Adrenal gland (tissue), 12 donors: ENCODE results near the gene DEAF1. TPM values are rescaled to one million over a fixed set of nuclear protein-coding genes. Genes with fewer than 3 reads are reported as not detected.
"Not testable (repeated sequence)": the region's sequence is repeated elsewhere in the genome, so short reads cannot be mapped to it uniquely, and the experiment has no call there.

ENCODE experiments used
- DNase-seq, 7 donors: peaks; one replicate each; pipeline ENCODE4 v3.0.0-alpha.2; 2019 to 2020
- H3K27ac ChIP-seq, 5 donors: fragments of 200-600 bp; sonication (generic) in 4 of 5; 1 replicate in 3 of 5; 2 replicates in 2 of 5; pipeline versions ENCODE4 v1.5.1 to v1.8.0; 2016 to 2020; ENCODE audit warnings: mild to moderate bottlenecking in 1 of 5
- H3K27me3 ChIP-seq: fragments of 200-600 bp; 2 replicates; pipeline ENCODE4 v1.8.0; 2021
- H3K36me3 ChIP-seq, 2 donors: fragments of 200-600 bp; replicated peaks in 1 of 2; 1 replicate in 1 of 2; 2 replicates in 1 of 2; pipeline versions ENCODE4 v1.5.1 to v1.8.0; 2018 to 2022
- H3K4me1 ChIP-seq, 2 donors: fragments of 200-600 bp; replicated peaks in 1 of 2; 1 replicate in 1 of 2; 2 replicates in 1 of 2; pipeline versions ENCODE4 v1.5.1 to v1.8.0; 2018 to 2021
- H3K4me3 ChIP-seq, 4 donors: fragments of 200-600 bp; sonication (generic) in 3 of 4; one replicate each; pipeline ENCODE4 v1.5.1; 2016 to 2018
- H3K9me3 ChIP-seq, 3 donors: fragments of 200-600 bp; sonication (generic) in 1 of 3; replicated peaks in 1 of 3; 1 replicate in 2 of 3; 2 replicates in 1 of 3; pipeline versions ENCODE4 v1.5.1 to v1.8.0; 2016 to 2021
- CTCF ChIP-seq, 6 experiments: fragments of 450-650 bp in 4 of 6; fragments of 200-600 bp in 2 of 6; sonication (generic) in 1 of 6; IDR thresholded peaks; 1 replicate in 5 of 6; 2 replicates in 1 of 6; pipeline versions ENCODE4 v1.5.1 to v1.8.0; 2016 to 2021; ENCODE audit warnings: antibody characterized with exemption in 6 of 6, mild to moderate bottlenecking in 2 of 6, moderate library complexity in 1 of 6
- POLR2A ChIP-seq, 2 donors: fragments of 450-650 bp; IDR thresholded peaks; one replicate each; pipeline ENCODE4 v1.6.1; 2017; ENCODE audit warnings: antibody characterized with exemption in 2 of 2, mild to moderate bottlenecking in 2 of 2, moderate library complexity in 1 of 2
- WGBS, 4 donors: extraction: QIAGEN DNeasy Blood & Tissue Kit in 2 of 4; methylation state at CpG; one replicate each; pipeline versions ENCODE4 v1.1.5 to v1.1.7; 2013 to 2017; 5-methylcytosine and 5-hydroxymethylcytosine counted together
- intact Hi-C, 2 donors: fragments of 100-400 bp; cut with DNase I; formaldehyde crosslinking; loops; one replicate each; pipeline versions ENCODE4 v1.14.1 to v1.15.0; 2022 to 2023
- polyA plus RNA-seq, 3 donors: library from polyadenylated mRNA; stranded (reverse); fragments of 200-250 nt in 2 of 3; fragments of 350-450 nt in 1 of 3; fragmentation: Illumina TruSeq in 1 of 3; extraction: RNeasy Lipid Tissue Mini Kit (QIAGEN cat#74804) in 1 of 3; gene quantifications; one replicate each; pipeline ENCODE4 v1.2.3, GENCODE V29; 2013 to 2014
- total RNA-seq, 9 donors: library from RNA; depleted of rRNA in 4 of 9; stranded (reverse); fragments of >200 nt in 4 of 9; fragments of 120-200 nt in 1 of 9; fragmentation: NEBNext Ultra II Directional in 1 of 9; extraction: Animal tissue kit (Norgen Biotek cat#: 25700) in 1 of 9; gene quantifications; one replicate each; pipeline versions ENCODE4 v1.1.0 to v1.2.4, GENCODE V29; 2013 to 2023
- donor health status: healthy with polysubstance abuse.
- donor health status: Bipolar disorder and iron deficiency.
- donor health status: DM: yes; HTN: yes; CAD: no.
- donor health status: DM: no; HTN: no; CAD: no.
- donor health status: DM: no; HTN: no; CAD: no.
- donor health status: DM: yes; HTN: yes; CAD: no.

The DEAF1 gene
- total and polyA plus RNA-seq, 12 donors: 20.6 to 131 (median 55.5) TPM

- no peak for TF ChIP-seq CTCF (IDR thresholded peaks at IDR 0.05)
- no peak for TF ChIP-seq POLR2A (IDR thresholded peaks at IDR 0.05)
- Histone ChIP-seq H3K4me1 (no peaks in the 10 kb centered on the region), H3K9me3 (no peaks in the 10 kb centered on the region), H3K4me3 (no peak overlapping the region), H3K36me3 (peaks cover 0 to 16% of the 10 kb centered on the region in 2 donors), H3K27me3 (no peaks in the 10 kb centered on the region), H3K27ac (no peak overlapping the region)
- 73 to 91% (median 88%) methylated on average over 4 to 7 of the region's 7 CpGs for WGBS, 4 donors
- DNase-seq: no peak
- intact Hi-C loops: no loop called here
Measured at GRCh38 chr11:656866-657265, 38.2 kb downstream of the DEAF1 start.

GRCh38 chr11:656426-656825 is 38.6 kb downstream of the DEAF1 start:
- H3K9me3 ChIP-seq: no peaks in the 10 kb centered on the region
- H3K36me3 ChIP-seq: peaks cover 0 to 18% of the 10 kb centered on the region in 2 donors
- intact Hi-C loops: no loop called here
- no peak overlapping the region for H3K4me3 ChIP-seq
- no peak for DNase-seq
- TF ChIP-seq CTCF (IDR thresholded peaks at IDR 0.05): no peak
- TF ChIP-seq POLR2A (IDR thresholded peaks at IDR 0.05): no peak
- H3K27ac ChIP-seq: no peak overlapping the region
- no peaks in the 10 kb centered on the region for H3K4me1 ChIP-seq
- WGBS, 4 donors: 88 to 95% (median 94%) methylated on average over 11 to 14 of the region's 14 CpGs
- no peaks in the 10 kb centered on the region for H3K27me3 ChIP-seq

GRCh38 chr11:655036-655726 is 39.8 kb downstream of the DEAF1 start:
- TF ChIP-seq POLR2A (IDR thresholded peaks at IDR 0.05) (no peak), CTCF (IDR thresholded peaks at IDR 0.05) (no peak)
- WGBS, 4 donors: 93 to 95% (median 93%) methylated on average over 19 to 30 of the region's 30 CpGs
- no peaks in the 10 kb centered on the region for H3K4me1 ChIP-seq
- H3K36me3 ChIP-seq: peaks cover 0 to 26% of the 10 kb centered on the region in 2 donors
- H3K27ac ChIP-seq: no peak overlapping the region
- H3K4me3 ChIP-seq: no peak overlapping the region
- no peaks in the 10 kb centered on the region for H3K9me3 ChIP-seq
- H3K27me3 ChIP-seq: no peaks in the 10 kb centered on the region
- intact Hi-C loops: no loop called here
- DNase-seq: no peak

- peaks cover 0 to 21% of the 10 kb centered on the region in 2 donors for H3K36me3 ChIP-seq
- H3K27me3 ChIP-seq, DNase-seq, H3K4me3 ChIP-seq, H3K4me1 ChIP-seq, intact Hi-C loops, H3K9me3 ChIP-seq, H3K27ac ChIP-seq: not testable (repeated sequence)
- WGBS, 4 donors: 86 to 96% (median 95%) methylated on average over 8 to 12 of the region's 12 CpGs
Measured at GRCh38 chr11:654444-654843, 40.6 kb downstream of the DEAF1 start.

- H3K4me3 ChIP-seq: no peak overlapping the region
- TF ChIP-seq POLR2A (IDR thresholded peaks at IDR 0.05): no peak
- no peak for TF ChIP-seq CTCF (IDR thresholded peaks at IDR 0.05)
- H3K27me3 ChIP-seq: no peaks in the 10 kb centered on the region
- 82 to 91% (median 88%) methylated on average over 10 to 15 of the region's 15 CpGs for WGBS, 4 donors
- no peaks in the 10 kb centered on the region for H3K4me1 ChIP-seq
- H3K27ac ChIP-seq: no peak overlapping the region
- DNase-seq: no peak
- H3K9me3 ChIP-seq: no peaks in the 10 kb centered on the region
- intact Hi-C loops: no loop called here
- peaks cover 0 to 15% of the 10 kb centered on the region in 2 donors for H3K36me3 ChIP-seq
Measured at GRCh38 chr11:653837-654236, 41.2 kb downstream of the DEAF1 start.

GRCh38 chr11:653136-653535 is 41.9 kb downstream of the DEAF1 start:
- H3K4me1 ChIP-seq, H3K9me3 ChIP-seq, intact Hi-C loops, H3K4me3 ChIP-seq, H3K27ac ChIP-seq, DNase-seq, H3K27me3 ChIP-seq: not testable (repeated sequence)
- WGBS, 4 donors: 85 to 91% (median 87%) methylated on average over 14 of the region's 14 CpGs
- H3K36me3 ChIP-seq: peaks cover 0 to 13% of the 10 kb centered on the region in 2 donors
